Uterus (tissue), 4 donors: Measurements from ENCODE around the gene ZCCHC12. TPM values are rescaled to one million over a fixed set of nuclear protein-coding genes. Genes with fewer than 3 reads are reported as not detected.

Experiments used
- DNase-seq, 2 donors: peaks; one replicate each; pipeline ENCODE4 v3.0.0-alpha.2; 2019 to 2020
- H3K27ac ChIP-seq, 2 donors: fragments of 200-600 bp; sonication (generic); 1 replicate in 1 of 2; 2 replicates in 1 of 2; pipeline ENCODE4 v1.5.1; 2016 to 2018
- H3K27me3 ChIP-seq, 2 donors: fragments of 200-600 bp; sonication (generic); one replicate each; pipeline ENCODE4 v1.5.1; 2018 to 2019; ENCODE audit warnings: control low read depth in 1 of 2
- H3K36me3 ChIP-seq, 2 donors: fragments of 200-600 bp; sonication (generic); one replicate each; pipeline ENCODE4 v1.5.1; 2019; ENCODE audit warnings: control low read depth in 1 of 2
- H3K4me1 ChIP-seq, 2 donors: fragments of 200-600 bp; sonication (generic); one replicate each; pipeline ENCODE4 v1.5.1; 2018 to 2019; ENCODE audit warnings: control low read depth in 1 of 2
- H3K4me3 ChIP-seq, 2 donors: fragments of 200-600 bp; sonication (generic); 1 replicate in 1 of 2; 2 replicates in 1 of 2; pipeline ENCODE4 v1.5.1; 2018 to 2019; ENCODE audit warnings: mild to moderate bottlenecking in 1 of 2
- H3K9me3 ChIP-seq, 2 donors: fragments of 200-600 bp; sonication (generic); one replicate each; pipeline ENCODE4 v1.5.1; 2019; ENCODE audit warnings: control low read depth in 1 of 2
- CTCF ChIP-seq, 4 experiments: fragments of 200-600 bp in 2 of 4; fragments of 450-650 bp in 2 of 4; sonication (generic) in 2 of 4; IDR thresholded peaks; one replicate each; pipeline ENCODE4 v1.5.1; 2016 to 2019; ENCODE audit warnings: antibody characterized with exemption in 4 of 4, mild to moderate bottlenecking in 2 of 4, moderate library complexity in 1 of 4
- POLR2A ChIP-seq, 2 donors: fragments of 450-650 bp; IDR thresholded peaks; one replicate each; pipeline ENCODE4 v1.6.1; 2016; ENCODE audit warnings: antibody characterized with exemption in 2 of 2, mild to moderate bottlenecking in 1 of 2, moderate library complexity in 1 of 2
- intact Hi-C: fragments of 100-400 bp; cut with DNase I; formaldehyde crosslinking; loops from one replicate; pipeline ENCODE4 v1.15.1; 2023; ENCODE audit warnings: low total_unique reads
- total RNA-seq, 4 donors: library from RNA; depleted of rRNA in 3 of 4; stranded (reverse); fragments of >200 nt in 3 of 4; gene quantifications; one replicate each; pipeline versions ENCODE4 v1.1.0 to v1.2.4, GENCODE V29; 2014 to 2023
- donor health status: DM: yes; HTN: yes; CAD: no.

ZCCHC12 gene
- total RNA-seq, 4 donors from 2014 or later, result 37.9 to 114 (median 61.1) TPM

- H3K27me3 ChIP-seq, result no peaks in the 10 kb centered on the region
- TF ChIP-seq POLR2A (IDR thresholded peaks at IDR 0.05) (no peak), CTCF (IDR thresholded peaks at IDR 0.05) (peak; percentile 57 to 71 (median 69))
- no peaks in the 10 kb centered on the region for H3K4me1 ChIP-seq
- DNase-seq, result peak; percentile 70 to 72
- H3K27ac ChIP-seq, result no peak overlapping the region
- intact Hi-C loops, result no loop called here
- H3K4me3 ChIP-seq, result peak overlapping the region; percentile 25 to 34
- no peaks in the 10 kb centered on the region for H3K9me3 ChIP-seq
- H3K36me3 ChIP-seq, result no peaks in the 10 kb centered on the region
These were observed 15.8 kb downstream of the ZCCHC12 start for GRCh38 chrX:118839334-118839958.

- Histone ChIP-seq H3K9me3 (no peaks in the 10 kb centered on the region), H3K27ac (no peak overlapping the region), H3K4me3 (no peak overlapping the region), H3K4me1 (no peaks in the 10 kb centered on the region), H3K27me3 (no peaks in the 10 kb centered on the region), H3K36me3 (no peaks in the 10 kb centered on the region)
- intact Hi-C loops, result no loop called here
- DNase-seq, result no peak
- TF ChIP-seq POLR2A (IDR thresholded peaks at IDR 0.05) (no peak), CTCF (IDR thresholded peaks at IDR 0.05) (peak; percentile 59 to 67 (median 62))
These were observed 24.1 kb downstream of the ZCCHC12 start for GRCh38 chrX:118847676-118848075.

GRCh38 chrX:118853596-118853995, 30.0 kb downstream of the ZCCHC12 start:
- H3K9me3 ChIP-seq, result no peaks in the 10 kb centered on the region
- TF ChIP-seq POLR2A (IDR thresholded peaks at IDR 0.05) (no peak), CTCF (IDR thresholded peaks at IDR 0.05) (no peak)
- no peaks in the 10 kb centered on the region for H3K4me1 ChIP-seq
- intact Hi-C loops, result no loop called here
- no peaks in the 10 kb centered on the region for H3K27me3 ChIP-seq
- DNase-seq, result no peak
- H3K36me3 ChIP-seq, result no peaks in the 10 kb centered on the region
- no peak overlapping the region for H3K4me3 ChIP-seq
- H3K27ac ChIP-seq, result no peak overlapping the region

- Histone ChIP-seq H3K27ac (no peak overlapping the region), H3K4me1 (no peaks in the 10 kb centered on the region), H3K9me3 (no peaks in the 10 kb centered on the region), H3K27me3 (no peaks in the 10 kb centered on the region), H3K36me3 (no peaks in the 10 kb centered on the region), H3K4me3 (no peak overlapping the region)
- intact Hi-C loops, result no loop called here
- TF ChIP-seq CTCF (IDR thresholded peaks at IDR 0.05) (no peak), POLR2A (IDR thresholded peaks at IDR 0.05) (no peak)
- DNase-seq, result no peak
These were observed 32.2 kb downstream of the ZCCHC12 start for GRCh38 chrX:118855681-118856310.

- Histone ChIP-seq H3K9me3 (no peaks in the 10 kb centered on the region), H3K4me3 (no peak overlapping the region), H3K36me3 (no peaks in the 10 kb centered on the region), H3K27ac (no peak overlapping the region), H3K27me3 (no peaks in the 10 kb centered on the region), H3K4me1 (no peaks in the 10 kb centered on the region)
- no peak for DNase-seq
- TF ChIP-seq POLR2A (IDR thresholded peaks at IDR 0.05), result no peak
- no peak for TF ChIP-seq CTCF (IDR thresholded peaks at IDR 0.05)
- intact Hi-C loops, result no loop called here
These were observed 33.4 kb downstream of the ZCCHC12 start for GRCh38 chrX:118857006-118857405.
